CD14-positive monocyte (primary cell): ENCODE results near the gene SLC35A2. TPM values are rescaled to one million over a fixed set of nuclear protein-coding genes. Genes with fewer than 3 reads are reported as not detected.
"Not testable (repeated sequence)": the region's sequence is repeated elsewhere in the genome, so short reads cannot be mapped to it uniquely, and the experiment has no call there.

ENCODE experiments used
- DNase-seq, 3 donors: peaks; one replicate each; pipeline ENCODE4 v3.0.0-alpha.2; 2011 to 2022
- H2AFZ ChIP-seq: 2 replicates; pipeline ENCODE4 v1.6.0; 2012; ENCODE audit warnings: mild to moderate bottlenecking, low read depth, low read length, inconsistent platforms; ENCODE audit not compliant: insufficient read depth, poor library complexity, severe bottlenecking
- H3K27ac ChIP-seq, 2 donors: 1 replicate in 1 of 2; 2 replicates in 1 of 2; pipeline ENCODE4 v1.5.1; 2012 to 2013; ENCODE audit warnings: low read length in 2 of 2, control low read depth in 1 of 2, inconsistent platforms in 1 of 2, low read depth in 1 of 2, mild to moderate bottlenecking in 1 of 2
- H3K27me3 ChIP-seq, 2 donors: one replicate each; pipeline versions ENCODE4 v1.6.0 to v1.6.1; 2011 to 2013; ENCODE audit warnings: low read length in 2 of 2; ENCODE audit not compliant: control insufficient read depth in 2 of 2, insufficient read depth in 2 of 2
- H3K36me3 ChIP-seq, 2 donors: replicated peaks in 1 of 2; 1 replicate in 1 of 2; 2 replicates in 1 of 2; pipeline versions ENCODE4 v1.5.1 to v1.6.1; 2012 to 2013; ENCODE audit warnings: low read length in 2 of 2, control low read depth in 1 of 2, inconsistent platforms in 1 of 2, mild to moderate bottlenecking in 1 of 2; ENCODE audit not compliant: insufficient read depth in 2 of 2, control insufficient read depth in 1 of 2
- H3K4me1 ChIP-seq, 2 donors: 1 replicate in 1 of 2; 2 replicates in 1 of 2; pipeline versions ENCODE4 v1.5.1 to v1.6.1; 2012 to 2013; ENCODE audit warnings: low read length in 2 of 2, control low read depth in 1 of 2, inconsistent platforms in 1 of 2, mild to moderate bottlenecking in 1 of 2, moderate library complexity in 1 of 2; ENCODE audit not compliant: insufficient read depth in 2 of 2, control insufficient read depth in 1 of 2
- H3K4me2 ChIP-seq: replicated peaks from 2 replicates; pipeline ENCODE3; 2012; ENCODE audit warnings: low read length, moderate library complexity, mild to moderate bottlenecking; ENCODE audit not compliant: poor library complexity, severe bottlenecking; ENCODE audit errors: extremely low read depth
- H3K4me3 ChIP-seq, 3 experiments: fragments of 200-600 bp in 1 of 3; sonication (generic) in 1 of 3; replicated peaks in 1 of 3; 1 replicate in 2 of 3; 2 replicates in 1 of 3; pipeline ENCODE4 v1.5.1; 2011 to 2013; ENCODE audit warnings: low read length in 3 of 3, mild to moderate bottlenecking in 3 of 3, control low read depth in 2 of 3, low read depth in 2 of 3, inconsistent platforms in 1 of 3, moderate library complexity in 1 of 3
- H3K79me2 ChIP-seq: 2 replicates; pipeline ENCODE4 v1.6.0; 2012; ENCODE audit warnings: mild to moderate bottlenecking, control low read depth, inconsistent platforms, low read length, moderate library complexity; ENCODE audit not compliant: insufficient read depth
- H3K9ac ChIP-seq: 2 replicates; pipeline ENCODE4 v1.6.0; 2017; ENCODE audit warnings: low read length, mild to moderate bottlenecking; ENCODE audit not compliant: insufficient read depth, poor library complexity, severe bottlenecking
- H3K9me3 ChIP-seq, 2 donors: replicated peaks in 1 of 2; 1 replicate in 1 of 2; 2 replicates in 1 of 2; pipeline versions ENCODE4 v1.5.1 to v1.6.1; 2012 to 2013; ENCODE audit warnings: low read length in 2 of 2, control low read depth in 1 of 2; ENCODE audit not compliant: control insufficient read depth in 1 of 2, insufficient read depth in 1 of 2
- H4K20me1 ChIP-seq: 2 replicates; pipeline ENCODE4 v1.6.0; 2012; ENCODE audit warnings: mild to moderate bottlenecking, low read length, control low read depth, moderate library complexity; ENCODE audit not compliant: insufficient read depth
- H3K27ac Mint-ChIP-seq, 7 donors: one replicate each; pipeline ENCODE4 v1.8.0; 2020; ENCODE audit warnings: mild to moderate bottlenecking in 7 of 7, mixed read lengths in 7 of 7, moderate library complexity in 6 of 7, inconsistent platforms in 2 of 7
- H3K27me3 Mint-ChIP-seq, 3 donors: one replicate each; pipeline ENCODE4 v1.8.0; 2021 to 2022; ENCODE audit warnings: low read depth in 3 of 3, mild to moderate bottlenecking in 3 of 3, mixed read lengths in 3 of 3, moderate library complexity in 3 of 3, inconsistent platforms in 1 of 3
- H3K36me3 Mint-ChIP-seq, 2 donors: one replicate each; pipeline ENCODE4 v1.8.0; 2020; ENCODE audit warnings: mixed read lengths in 2 of 2, inconsistent platforms in 1 of 2, mild to moderate bottlenecking in 1 of 2
- H3K4me1 Mint-ChIP-seq: one replicate; pipeline ENCODE4 v1.8.0; 2020; ENCODE audit warnings: mild to moderate bottlenecking, mixed read lengths
- H3K4me3 Mint-ChIP-seq, 2 donors: one replicate each; pipeline ENCODE4 v1.8.0; 2020; ENCODE audit warnings: mild to moderate bottlenecking in 2 of 2, mixed read lengths in 2 of 2, moderate library complexity in 1 of 2
- H3K9me3 Mint-ChIP-seq, 7 donors: one replicate each; pipeline ENCODE4 v1.8.0; 2020 to 2022; ENCODE audit warnings: mixed read lengths in 7 of 7, mild to moderate bottlenecking in 6 of 7, moderate library complexity in 6 of 7, inconsistent platforms in 2 of 7
- intact Hi-C, 2 donors: fragments of 100-400 bp; cut with micrococcal nuclease; formaldehyde crosslinking; loops; one replicate each; pipeline versions ENCODE4 v1.15.0 to v1.15.1; 2023
- polyA plus RNA-seq, 3 donors: library from polyadenylated mRNA; depleted of rRNA in 1 of 3; unstranded in 2 of 3; stranded (reverse) in 1 of 3; fragments of 300-500 nt in 2 of 3; fragments of >200 nt in 1 of 3; fragmentation: Illumina TruSeq in 2 of 3; gene quantifications; 1 replicate in 2 of 3; 2 replicates in 1 of 3; pipeline ENCODE4 v1.2.3, GENCODE V29; 2012 to 2021
- small RNA-seq: library from RNA; depleted of rRNA; stranded (forward); fragments of <200 nt; gene quantifications from one replicate; pipeline ENCODE3, GENCODE V24; 2012; ENCODE audit warnings: low read depth; ENCODE audit not compliant: insufficient read length

The SLC35A2 gene
- polyA plus RNA-seq, 3 donors = 14.3 to 21.6 (median 18.4) TPM

- H3K4me1 Mint-ChIP-seq, H3K9me3 ChIP-seq, H3K27me3 Mint-ChIP-seq, DNase-seq, H2AFZ ChIP-seq, H3K4me2 ChIP-seq, H3K36me3 ChIP-seq, intact Hi-C loops, H3K36me3 Mint-ChIP-seq, H3K27me3 ChIP-seq, H3K79me2 ChIP-seq, H4K20me1 ChIP-seq, H3K4me3 ChIP-seq, H3K27ac ChIP-seq, H3K4me1 ChIP-seq, H3K9ac ChIP-seq: not testable (repeated sequence)
- Mint-ChIP-seq H3K9me3 (peaks cover 0 to 16% (median 6%) of the 10 kb centered on the region in 7 donors), H3K4me3 (peak overlapping the region in 1 of 2 donors; percentile 69), H3K27ac (peak overlapping the region in 2 of 7 donors; percentile 15 to 58)
Observed at GRCh38 chrX:48853494-48853893, 58.0 kb downstream of the SLC35A2 start.

Small RNA genes within 50 kb of the gene (small RNA-seq; reads per million reads assigned to genes)
- gene RNU6-722P = not detected

Other genes with a start within 250 kb of the SLC35A2 start
- gene WAS, start 227.8 kb downstream of the SLC35A2 start, polyA plus RNA-seq = 100 to 1,000 TPM in 1 of 3 donors, 10 to 100 TPM in 2; 22.8 to 159 (median 38.0) TPM
- 1 to 10 TPM; 2.8 to 3.4 (median 2.9) TPM for gene SUV39H1, start 214.9 kb downstream of the SLC35A2 start, polyA plus RNA-seq
- not detected for gene GLOD5, start 149.9 kb downstream of the SLC35A2 start, polyA plus RNA-seq
- not detected for gene GATA1, start 125.1 kb downstream of the SLC35A2 start, polyA plus RNA-seq
- 10 to 100 TPM; 12.7 to 67.0 (median 19.7) TPM for gene HDAC6, start 109.6 kb downstream of the SLC35A2 start, polyA plus RNA-seq
- gene ERAS, start 85.1 kb downstream of the SLC35A2 start, polyA plus RNA-seq = under 1 TPM in 1 of 3 donors, not detected in 2; 0.13 TPM
- gene PCSK1N, start 76.0 kb downstream of the SLC35A2 start, polyA plus RNA-seq = not detected
- gene TIMM17B, start 13.9 kb downstream of the SLC35A2 start, polyA plus RNA-seq = 10 to 100 TPM; 52.2 to 86.9 (median 86.8) TPM
- gene PQBP1, start 13.7 kb downstream of the SLC35A2 start, polyA plus RNA-seq = 100 to 1,000 TPM in 1 of 3 donors, 10 to 100 TPM in 2; 71.7 to 129 (median 78.3) TPM
- 10 to 100 TPM in 1 of 3 donors, 1 to 10 TPM in 2; 6.7 to 39.4 (median 9.9) TPM for gene PIM2, start 7.4 kb upstream of the SLC35A2 start, polyA plus RNA-seq
- gene OTUD5, start 46.0 kb upstream of the SLC35A2 start, polyA plus RNA-seq = 10 to 100 TPM in 2 of 3 donors, 1 to 10 TPM in 1; 8.4 to 75.0 (median 12.4) TPM
- 1 to 10 TPM in 1 of 3 donors, not detected in 2; 4.9 TPM for gene KCND1, start 60.2 kb upstream of the SLC35A2 start, polyA plus RNA-seq
- gene GRIPAP1, start 90.6 kb upstream of the SLC35A2 start, polyA plus RNA-seq = 100 to 1,000 TPM in 1 of 3 donors, 10 to 100 TPM in 1, 1 to 10 TPM in 1; 3.8 to 103 (median 10.7) TPM
- gene TFE3, start 131.7 kb upstream of the SLC35A2 start, polyA plus RNA-seq = 10 to 100 TPM; 12.8 to 41.2 (median 22.0) TPM
- under 1 TPM in 2 of 3 donors, not detected in 1; 0.11 to 0.89 TPM for gene CCDC120, start 147.4 kb upstream of the SLC35A2 start, polyA plus RNA-seq
- 1 to 10 TPM; 4.1 to 7.9 (median 5.5) TPM for gene PRAF2, start 162.4 kb upstream of the SLC35A2 start, polyA plus RNA-seq
- 100 to 1,000 TPM in 1 of 3 donors, 10 to 100 TPM in 2; 83.1 to 207 (median 83.8) TPM for gene WDR45, start 168.2 kb upstream of the SLC35A2 start, polyA plus RNA-seq
- gene GPKOW, start 212.1 kb upstream of the SLC35A2 start, polyA plus RNA-seq = 10 to 100 TPM; 14.3 to 23.1 (median 18.1) TPM